ENCODE data around the gene TARBP2.

Gene TARBP2

DNA sequence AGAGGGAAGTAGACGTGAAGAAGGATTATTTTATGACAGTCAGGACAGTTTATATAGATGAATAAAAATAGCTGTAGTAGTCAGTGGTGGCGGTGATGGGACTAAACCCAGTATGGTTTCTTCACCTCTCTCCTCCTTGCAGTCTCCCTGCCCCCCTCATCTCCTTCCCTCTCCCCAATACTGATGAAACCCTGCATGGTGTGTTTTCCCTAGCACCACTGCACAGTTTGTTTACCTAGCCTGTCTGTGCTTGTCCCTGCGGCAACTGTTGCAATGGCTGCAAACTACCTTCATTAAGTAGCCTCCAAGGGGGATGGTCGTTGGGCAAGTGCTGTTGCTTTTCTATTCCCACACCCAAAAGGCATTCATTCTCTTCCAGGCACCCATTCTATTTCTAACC is 34.4 kb upstream of the TARBP2 start:
- peak overlapping the region; percentile 80; the same call in 1 of the 2 replicates for H3K27ac ChIP-seq
- TF ChIP-seq, protein P1, sequence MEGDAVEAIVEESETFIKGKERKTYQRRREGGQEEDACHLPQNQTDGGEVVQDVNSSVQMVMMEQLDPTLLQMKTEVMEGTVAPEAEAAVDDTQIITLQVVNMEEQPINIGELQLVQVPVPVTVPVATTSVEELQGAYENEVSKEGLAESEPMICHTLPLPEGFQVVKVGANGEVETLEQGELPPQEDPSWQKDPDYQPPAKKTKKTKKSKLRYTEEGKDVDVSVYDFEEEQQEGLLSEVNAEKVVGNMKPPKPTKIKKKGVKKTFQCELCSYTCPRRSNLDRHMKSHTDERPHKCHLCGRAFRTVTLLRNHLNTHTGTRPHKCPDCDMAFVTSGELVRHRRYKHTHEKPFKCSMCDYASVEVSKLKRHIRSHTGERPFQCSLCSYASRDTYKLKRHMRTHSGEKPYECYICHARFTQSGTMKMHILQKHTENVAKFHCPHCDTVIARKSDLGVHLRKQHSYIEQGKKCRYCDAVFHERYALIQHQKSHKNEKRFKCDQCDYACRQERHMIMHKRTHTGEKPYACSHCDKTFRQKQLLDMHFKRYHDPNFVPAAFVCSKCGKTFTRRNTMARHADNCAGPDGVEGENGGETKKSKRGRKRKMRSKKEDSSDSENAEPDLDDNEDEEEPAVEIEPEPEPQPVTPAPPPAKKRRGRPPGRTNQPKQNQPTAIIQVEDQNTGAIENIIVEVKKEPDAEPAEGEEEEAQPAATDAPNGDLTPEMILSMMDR (conservative IDR thresholded peaks at IDR 0.05): no peak

DNA sequence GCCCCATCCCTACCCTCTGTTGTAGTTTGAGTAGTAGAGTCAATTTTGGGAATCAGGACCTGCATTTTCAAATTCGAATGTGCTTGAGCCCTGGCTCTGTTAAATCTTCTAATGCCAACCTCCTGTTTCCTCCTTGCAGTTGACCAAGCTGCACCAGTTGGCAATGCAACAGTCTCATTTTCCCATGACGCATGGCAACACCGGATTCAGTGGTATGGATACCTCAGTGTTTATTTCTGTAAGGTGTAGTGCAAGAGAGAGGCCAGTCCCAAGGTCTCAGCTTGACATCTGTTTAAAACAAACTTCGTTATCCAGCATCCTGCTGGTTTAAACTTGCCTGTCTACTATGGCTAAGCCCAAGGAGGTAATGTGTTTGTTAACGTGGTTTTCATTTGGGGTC is 34.0 kb upstream of the TARBP2 start:
- TF ChIP-seq, protein P1 (conservative IDR thresholded peaks at IDR 0.05): no peak
- H3K27ac ChIP-seq: peak overlapping the region; percentile 80; the same call in 1 of the 2 replicates

DNA sequence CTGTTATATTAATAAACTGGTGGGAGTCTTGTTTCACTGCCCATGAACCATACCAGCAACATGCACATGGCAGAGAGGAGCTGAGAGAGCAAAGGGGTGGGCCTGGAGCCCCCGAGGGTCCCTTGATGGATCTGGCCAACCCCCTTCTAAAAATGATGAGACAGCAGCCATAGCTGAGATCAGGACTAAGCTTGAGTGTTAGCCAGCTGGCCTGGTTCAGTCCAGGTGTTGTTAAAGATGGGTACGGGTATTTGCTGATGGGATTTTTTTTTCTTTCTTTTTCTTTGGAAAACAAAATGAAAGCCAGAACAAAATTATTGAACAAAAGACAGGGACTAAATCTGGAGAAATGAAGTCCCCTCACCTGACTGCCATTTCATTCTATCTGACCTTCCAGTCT is 33.2 kb upstream of the TARBP2 start:
- H3K27ac ChIP-seq: peak overlapping the region; percentile 80; the same call in 1 of the 2 replicates
- TF ChIP-seq, protein P1 (conservative IDR thresholded peaks at IDR 0.05): no peak

DNA sequence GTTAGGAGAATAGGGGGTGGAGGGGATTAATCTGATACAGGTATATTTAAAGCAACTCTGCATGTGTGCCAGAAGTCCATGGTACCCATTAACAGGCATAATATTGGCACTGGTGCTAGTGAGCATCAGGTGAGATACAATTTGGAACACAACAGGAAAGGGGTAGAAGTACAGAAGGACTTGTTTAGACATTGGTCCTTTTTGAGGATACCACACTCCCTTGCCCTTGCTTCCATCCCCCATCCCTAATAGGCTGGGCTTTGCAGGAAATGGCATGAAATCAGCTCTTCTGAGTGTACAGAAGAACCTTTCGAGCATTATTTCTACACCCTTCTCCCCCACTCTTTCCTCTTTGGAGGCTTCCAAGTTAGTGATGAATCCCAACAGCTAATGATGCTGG is 32.8 kb upstream of the TARBP2 start:
- H3K27ac ChIP-seq: peak overlapping the region; percentile 80; the same call in 1 of the 2 replicates
- TF ChIP-seq, protein P1 (conservative IDR thresholded peaks at IDR 0.05): no peak

DNA sequence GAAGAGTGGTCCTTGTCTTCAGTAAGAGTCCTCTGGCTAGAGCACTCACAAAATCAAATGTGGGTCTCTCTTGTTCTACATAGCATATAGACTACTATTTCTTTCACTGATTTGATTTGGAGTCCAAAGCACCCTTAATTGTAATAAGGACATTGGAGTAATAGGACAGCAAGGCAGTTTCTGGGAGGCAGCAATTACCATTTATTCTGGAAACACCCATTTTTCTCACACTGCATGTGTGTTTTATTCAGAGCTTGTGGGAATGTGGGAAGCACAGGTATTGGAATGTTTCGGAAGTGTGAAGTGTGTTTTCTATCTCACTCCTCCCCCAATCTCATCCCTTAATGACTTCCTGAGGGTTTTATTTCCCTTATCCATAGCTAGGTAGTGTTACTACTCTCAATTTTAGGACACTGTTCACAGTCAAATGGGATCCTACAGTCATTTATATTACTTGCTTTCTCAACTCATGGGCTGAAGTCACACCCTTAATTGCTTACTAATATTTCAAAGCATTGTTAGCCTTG is 29.0 kb upstream of the TARBP2 start:
- TF ChIP-seq, protein P1 (conservative IDR thresholded peaks at IDR 0.05): no peak
- peak overlapping the region; percentile 80 for H3K27ac ChIP-seq

DNA sequence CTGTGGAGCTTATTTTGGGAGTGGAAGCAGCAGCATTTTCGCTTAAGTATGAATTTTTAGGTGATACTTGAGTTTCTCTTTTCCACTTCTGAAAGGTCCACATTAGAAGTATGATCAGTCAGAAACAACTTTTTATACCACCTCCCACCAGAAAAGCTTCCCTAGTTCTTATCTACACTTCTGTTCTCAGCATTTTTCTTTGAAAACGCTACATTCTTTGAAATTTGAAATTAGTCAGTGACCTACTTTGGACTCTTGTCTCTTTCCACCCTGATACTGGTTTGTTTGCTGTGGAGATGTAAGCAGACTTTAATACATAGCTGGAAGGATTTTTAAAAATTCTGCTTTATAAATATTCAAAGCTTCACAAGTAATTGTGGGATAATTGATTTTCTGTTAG is 27.0 kb upstream of the TARBP2 start:
- TF ChIP-seq, protein P1 (conservative IDR thresholded peaks at IDR 0.05): no peak

DNA sequence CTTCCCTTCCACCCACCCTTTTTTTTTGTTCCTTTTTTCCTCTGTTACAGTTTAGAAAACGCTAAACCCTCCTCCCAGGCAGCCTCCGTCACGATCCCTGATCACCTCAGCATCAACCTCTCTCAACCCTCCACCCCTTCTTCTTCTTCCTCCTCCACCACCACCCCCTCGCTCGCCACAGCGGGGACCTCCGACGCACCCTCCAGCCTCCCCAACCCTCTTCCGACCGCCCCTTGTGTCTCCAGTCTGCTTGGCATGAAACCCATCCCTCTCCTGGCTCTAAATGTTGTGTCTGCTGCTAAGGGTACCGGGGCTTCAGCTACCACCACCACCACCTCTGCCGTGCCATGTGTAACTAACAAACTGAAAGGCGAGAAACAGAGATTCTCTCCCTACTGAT is 26.3 kb upstream of the TARBP2 start:
- peak overlapping the region; percentile 80 for H3K27ac ChIP-seq

More for the DNA sequence above, 27.0 kb upstream of the TARBP2 start:
- H3K27ac ChIP-seq: peak overlapping the region; percentile 80

More for the DNA sequence above, 26.3 kb upstream of the TARBP2 start:
- TF ChIP-seq, protein P1 (conservative IDR thresholded peaks at IDR 0.05): no peak

All from VCaP (cell line).